ENCODE measurements around the gene BIRC6.

BIRC6 gene

GRCh38 chr2:32379352-32379751, 22.5 kb downstream of the BIRC6 start:
- no peak overlapping the region for H3K4me3 ChIP-seq (ENCODE audit: low read length)
- no peaks in the 10 kb centered on the region for H3K36me3 ChIP-seq (ENCODE audit: control insufficient read depth, insufficient read depth, low read length)
- H3K9me3 ChIP-seq (ENCODE audit: control insufficient read depth, low read length): no peaks in the 10 kb centered on the region
- H3K4me1 ChIP-seq (ENCODE audit: control insufficient read depth, insufficient read depth, low read length): peaks cover 7% of the 10 kb centered on the region
- H3K27me3 ChIP-seq (ENCODE audit: control insufficient read depth, insufficient read depth, low read length): no peaks in the 10 kb centered on the region
- no peak overlapping the region for H3K9ac ChIP-seq (ENCODE audit: low read length)

GRCh38 chr2:32383858-32384257, 27.0 kb downstream of the BIRC6 start:
- Histone ChIP-seq H3K36me3 (ENCODE audit: control insufficient read depth, insufficient read depth, low read length) (no peaks in the 10 kb centered on the region), H3K9ac (ENCODE audit: low read length) (no peak overlapping the region), H3K4me1 (ENCODE audit: control insufficient read depth, insufficient read depth, low read length) (no peaks in the 10 kb centered on the region), H3K27me3 (ENCODE audit: control insufficient read depth, insufficient read depth, low read length) (no peaks in the 10 kb centered on the region), H3K9me3 (ENCODE audit: control insufficient read depth, low read length) (no peaks in the 10 kb centered on the region), H3K4me3 (ENCODE audit: low read length) (no peak overlapping the region)

GRCh38 chr2:32384529-32384928, 27.7 kb downstream of the BIRC6 start:
- Histone ChIP-seq H3K4me3 (ENCODE audit: low read length) (no peak overlapping the region), H3K4me1 (ENCODE audit: control insufficient read depth, insufficient read depth, low read length) (no peaks in the 10 kb centered on the region), H3K36me3 (ENCODE audit: control insufficient read depth, insufficient read depth, low read length) (no peaks in the 10 kb centered on the region), H3K9me3 (ENCODE audit: control insufficient read depth, low read length) (no peaks in the 10 kb centered on the region), H3K9ac (ENCODE audit: low read length) (no peak overlapping the region), H3K27me3 (ENCODE audit: control insufficient read depth, insufficient read depth, low read length) (no peaks in the 10 kb centered on the region)

GRCh38 chr2:32386739-32387138, 29.9 kb downstream of the BIRC6 start:
- Histone ChIP-seq H3K4me1 (ENCODE audit: control insufficient read depth, insufficient read depth, low read length) (no peaks in the 10 kb centered on the region), H3K27me3 (ENCODE audit: control insufficient read depth, insufficient read depth, low read length) (no peaks in the 10 kb centered on the region), H3K36me3 (ENCODE audit: control insufficient read depth, insufficient read depth, low read length) (no peaks in the 10 kb centered on the region), H3K9me3 (ENCODE audit: control insufficient read depth, low read length) (no peaks in the 10 kb centered on the region), H3K4me3 (ENCODE audit: low read length) (no peak overlapping the region), H3K9ac (ENCODE audit: low read length) (no peak overlapping the region)

- no peaks in the 10 kb centered on the region for H3K9me3 ChIP-seq (ENCODE audit: control insufficient read depth, low read length)
- no peak overlapping the region for H3K9ac ChIP-seq (ENCODE audit: low read length)
- H3K4me1 ChIP-seq (ENCODE audit: control insufficient read depth, insufficient read depth, low read length): no peaks in the 10 kb centered on the region
- no peaks in the 10 kb centered on the region for H3K27me3 ChIP-seq (ENCODE audit: control insufficient read depth, insufficient read depth, low read length)
- H3K4me3 ChIP-seq (ENCODE audit: low read length): no peak overlapping the region
- H3K36me3 ChIP-seq (ENCODE audit: control insufficient read depth, insufficient read depth, low read length): no peaks in the 10 kb centered on the region
Measured at GRCh38 chr2:32399221-32399620, 42.4 kb downstream of the BIRC6 start.

- H3K4me1 ChIP-seq (ENCODE audit: control insufficient read depth, insufficient read depth, low read length): no peaks in the 10 kb centered on the region
- H3K27me3 ChIP-seq (ENCODE audit: control insufficient read depth, insufficient read depth, low read length): no peaks in the 10 kb centered on the region
- H3K9ac ChIP-seq (ENCODE audit: low read length): no peak overlapping the region
- H3K36me3 ChIP-seq (ENCODE audit: control insufficient read depth, insufficient read depth, low read length): no peaks in the 10 kb centered on the region
- no peak overlapping the region for H3K4me3 ChIP-seq (ENCODE audit: low read length)
- H3K9me3 ChIP-seq (ENCODE audit: control insufficient read depth, low read length): no peaks in the 10 kb centered on the region
Measured at GRCh38 chr2:32402091-32402490, 45.3 kb downstream of the BIRC6 start.

GRCh38 chr2:32403782-32404181, 47.0 kb downstream of the BIRC6 start:
- H3K9ac ChIP-seq (ENCODE audit: low read length): no peak overlapping the region
- no peaks in the 10 kb centered on the region for H3K4me1 ChIP-seq (ENCODE audit: control insufficient read depth, insufficient read depth, low read length)
- no peaks in the 10 kb centered on the region for H3K36me3 ChIP-seq (ENCODE audit: control insufficient read depth, insufficient read depth, low read length)
- no peak overlapping the region for H3K4me3 ChIP-seq (ENCODE audit: low read length)
- no peaks in the 10 kb centered on the region for H3K9me3 ChIP-seq (ENCODE audit: control insufficient read depth, low read length)
- H3K27me3 ChIP-seq (ENCODE audit: control insufficient read depth, insufficient read depth, low read length): no peaks in the 10 kb centered on the region

GRCh38 chr2:32404691-32405090, 47.9 kb downstream of the BIRC6 start:
- Histone ChIP-seq H3K9me3 (ENCODE audit: control insufficient read depth, low read length) (no peaks in the 10 kb centered on the region), H3K4me3 (ENCODE audit: low read length) (no peak overlapping the region), H3K4me1 (ENCODE audit: control insufficient read depth, insufficient read depth, low read length) (no peaks in the 10 kb centered on the region), H3K9ac (ENCODE audit: low read length) (no peak overlapping the region), H3K36me3 (ENCODE audit: control insufficient read depth, insufficient read depth, low read length) (no peaks in the 10 kb centered on the region), H3K27me3 (ENCODE audit: control insufficient read depth, insufficient read depth, low read length) (no peaks in the 10 kb centered on the region)

- no peak overlapping the region for H3K4me3 ChIP-seq (ENCODE audit: low read length)
- H3K9ac ChIP-seq (ENCODE audit: low read length): no peak overlapping the region
- H3K9me3 ChIP-seq (ENCODE audit: control insufficient read depth, low read length): no peaks in the 10 kb centered on the region
- no peaks in the 10 kb centered on the region for H3K4me1 ChIP-seq (ENCODE audit: control insufficient read depth, insufficient read depth, low read length)
- no peaks in the 10 kb centered on the region for H3K27me3 ChIP-seq (ENCODE audit: control insufficient read depth, insufficient read depth, low read length)
- H3K36me3 ChIP-seq (ENCODE audit: control insufficient read depth, insufficient read depth, low read length): no peaks in the 10 kb centered on the region
Measured at GRCh38 chr2:32416519-32416918, 59.7 kb downstream of the BIRC6 start.

GRCh38 chr2:32417659-32418058, 60.8 kb downstream of the BIRC6 start:
- Histone ChIP-seq H3K9ac (ENCODE audit: low read length) (no peak overlapping the region), H3K4me3 (ENCODE audit: low read length) (no peak overlapping the region), H3K9me3 (ENCODE audit: control insufficient read depth, low read length) (no peaks in the 10 kb centered on the region), H3K27me3 (ENCODE audit: control insufficient read depth, insufficient read depth, low read length) (no peaks in the 10 kb centered on the region), H3K4me1 (ENCODE audit: control insufficient read depth, insufficient read depth, low read length) (no peaks in the 10 kb centered on the region), H3K36me3 (ENCODE audit: control insufficient read depth, insufficient read depth, low read length) (no peaks in the 10 kb centered on the region)

GRCh38 chr2:32418778-32419177, 62.0 kb downstream of the BIRC6 start:
- Histone ChIP-seq H3K9ac (ENCODE audit: low read length) (no peak overlapping the region), H3K27me3 (ENCODE audit: control insufficient read depth, insufficient read depth, low read length) (no peaks in the 10 kb centered on the region), H3K9me3 (ENCODE audit: control insufficient read depth, low read length) (no peaks in the 10 kb centered on the region), H3K4me1 (ENCODE audit: control insufficient read depth, insufficient read depth, low read length) (no peaks in the 10 kb centered on the region), H3K36me3 (ENCODE audit: control insufficient read depth, insufficient read depth, low read length) (no peaks in the 10 kb centered on the region), H3K4me3 (ENCODE audit: low read length) (no peak overlapping the region)

- H3K4me3 ChIP-seq (ENCODE audit: low read length): no peak overlapping the region
- no peaks in the 10 kb centered on the region for H3K36me3 ChIP-seq (ENCODE audit: control insufficient read depth, insufficient read depth, low read length)
- no peak overlapping the region for H3K9ac ChIP-seq (ENCODE audit: low read length)
- H3K27me3 ChIP-seq (ENCODE audit: control insufficient read depth, insufficient read depth, low read length): no peaks in the 10 kb centered on the region
- H3K9me3 ChIP-seq (ENCODE audit: control insufficient read depth, low read length): no peaks in the 10 kb centered on the region
- no peaks in the 10 kb centered on the region for H3K4me1 ChIP-seq (ENCODE audit: control insufficient read depth, insufficient read depth, low read length)
Measured at GRCh38 chr2:32422133-32422532, 65.3 kb downstream of the BIRC6 start.

- peaks cover 8% of the 10 kb centered on the region for H3K4me1 ChIP-seq (ENCODE audit: control insufficient read depth, insufficient read depth, low read length)
- H3K9ac ChIP-seq (ENCODE audit: low read length): no peak overlapping the region
- H3K36me3 ChIP-seq (ENCODE audit: control insufficient read depth, insufficient read depth, low read length): no peaks in the 10 kb centered on the region
Measured at GRCh38 chr2:32423536-32423935, 66.7 kb downstream of the BIRC6 start.

More at GRCh38 chr2:32423536-32423935, 66.7 kb downstream of the BIRC6 start:
- Histone ChIP-seq H3K4me3 (ENCODE audit: low read length) (no peak overlapping the region), H3K27me3 (ENCODE audit: control insufficient read depth, insufficient read depth, low read length) (no peaks in the 10 kb centered on the region), H3K9me3 (ENCODE audit: control insufficient read depth, low read length) (no peaks in the 10 kb centered on the region)

Measured in mucosa of stomach (tissue), 1 donor.